HG03135 (cell line): ENCODE measurements around the gene KCNK3.

Experiments
- ATAC-seq: cut with Tn5 transposase; IDR thresholded peaks from one replicate; pipeline ENCODE4 v1.9.1; 2021; ENCODE audit warnings: mild to moderate bottlenecking, moderate library complexity; ENCODE audit not compliant: unreplicated experiment

KCNK3 gene

GRCh38 chr2:26685989-26686839 lies 6.3 kb upstream of the KCNK3 start:
- ATAC-seq, result no peak

DNA sequence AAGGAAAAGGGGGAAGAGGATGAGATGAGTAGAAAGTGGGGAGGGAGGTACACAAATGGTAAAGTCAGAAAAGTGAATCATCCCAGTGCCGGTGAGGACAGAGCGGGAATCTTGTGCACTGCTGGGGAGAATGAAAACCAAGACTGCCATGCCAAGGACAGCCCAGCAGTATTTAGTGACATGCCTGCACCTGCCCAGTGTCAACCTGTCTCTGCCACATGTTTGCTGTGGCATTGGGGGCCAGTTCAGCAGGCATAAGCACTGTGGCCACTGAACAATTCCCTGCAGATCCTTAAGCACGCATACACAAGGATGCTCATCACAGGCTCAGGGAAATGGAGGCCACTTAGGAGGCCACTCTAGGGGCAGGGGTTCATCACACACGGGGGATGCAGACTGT lies 5.2 kb upstream of the KCNK3 start:
- no peak for ATAC-seq

DNA sequence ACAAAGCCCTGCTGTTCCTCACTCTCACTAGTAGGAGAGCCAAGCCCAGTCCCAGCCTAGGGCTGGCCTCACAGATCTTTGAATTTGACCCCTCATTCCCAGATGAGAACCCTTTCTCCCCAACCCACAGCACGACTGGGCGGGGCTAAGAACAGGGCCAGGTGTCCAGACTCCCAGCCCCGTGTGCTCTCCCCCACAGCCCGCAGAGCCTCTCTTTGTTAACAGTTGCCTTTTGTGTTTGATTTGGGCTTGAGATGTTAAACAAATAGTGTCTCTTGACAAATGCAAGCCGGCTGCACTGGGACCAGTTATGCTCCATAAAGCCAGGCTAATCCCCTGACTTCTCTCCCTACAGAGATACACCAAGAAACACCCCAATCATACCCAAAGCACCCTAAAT lies 4.7 kb upstream of the KCNK3 start:
- no peak for ATAC-seq

- ATAC-seq, result no peak
These were observed 1.4 kb upstream of the KCNK3 start for GRCh38 chr2:26691161-26691560.

- ATAC-seq, result no peak
These were observed 642 bp upstream of the KCNK3 start for GRCh38 chr2:26691881-26692278.

GRCh38 chr2:26692897-26693849 lies 651 bp downstream of the KCNK3 start:
- ATAC-seq, result no peak

DNA sequence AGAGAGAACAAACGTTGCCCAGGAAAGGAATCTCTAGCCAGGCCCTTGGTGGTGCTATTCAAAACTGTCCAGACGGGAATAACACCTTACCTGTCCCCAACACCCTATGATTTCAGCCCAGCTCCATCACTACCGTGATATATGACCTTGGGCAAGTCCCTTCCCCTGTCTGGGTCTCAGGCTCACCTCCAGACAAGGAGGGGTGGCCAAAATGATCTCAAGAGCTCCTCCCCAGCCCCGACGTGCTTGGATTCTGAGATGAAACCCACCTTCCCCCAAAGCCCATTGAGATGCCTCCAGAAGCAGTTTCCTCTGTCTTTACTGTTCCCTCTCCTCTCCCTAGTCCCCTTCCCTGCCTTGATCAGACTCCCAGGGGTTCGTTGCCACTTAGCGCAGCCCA lies 1.5 kb downstream of the KCNK3 start:
- ATAC-seq, result no peak

- no peak for ATAC-seq
These were observed 3.9 kb downstream of the KCNK3 start for GRCh38 chr2:26696351-26696816.

DNA sequence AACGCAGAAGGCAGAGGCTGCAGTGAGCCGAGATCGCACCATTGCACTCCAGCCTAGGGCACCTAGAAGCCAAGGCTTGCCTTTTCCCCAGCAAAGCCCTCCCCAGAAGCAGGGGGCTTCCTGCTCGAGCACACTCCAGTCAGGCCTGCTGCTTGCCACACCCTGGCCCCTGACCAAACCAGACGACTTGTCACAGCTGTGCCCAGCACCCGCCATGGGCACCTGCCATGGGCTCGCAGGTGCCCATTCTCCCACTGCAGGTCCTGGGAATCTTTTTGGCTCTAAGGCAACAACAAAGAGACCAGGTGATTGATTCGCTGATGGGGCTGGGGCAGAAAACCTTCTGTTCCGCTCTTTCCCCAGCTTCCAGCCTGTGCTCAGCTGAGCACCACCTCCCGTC lies 4.9 kb downstream of the KCNK3 start:
- ATAC-seq, result no peak

GRCh38 chr2:26699295-26699694 lies 6.8 kb downstream of the KCNK3 start:
- ATAC-seq, result no peak

GRCh38 chr2:26700078-26700477 lies 7.6 kb downstream of the KCNK3 start:
- ATAC-seq, result no peak

- ATAC-seq, result no peak
These were observed 9.1 kb downstream of the KCNK3 start for GRCh38 chr2:26701596-26701995.

GRCh38 chr2:26702025-26702424 lies 9.5 kb downstream of the KCNK3 start:
- ATAC-seq, result no peak

DNA sequence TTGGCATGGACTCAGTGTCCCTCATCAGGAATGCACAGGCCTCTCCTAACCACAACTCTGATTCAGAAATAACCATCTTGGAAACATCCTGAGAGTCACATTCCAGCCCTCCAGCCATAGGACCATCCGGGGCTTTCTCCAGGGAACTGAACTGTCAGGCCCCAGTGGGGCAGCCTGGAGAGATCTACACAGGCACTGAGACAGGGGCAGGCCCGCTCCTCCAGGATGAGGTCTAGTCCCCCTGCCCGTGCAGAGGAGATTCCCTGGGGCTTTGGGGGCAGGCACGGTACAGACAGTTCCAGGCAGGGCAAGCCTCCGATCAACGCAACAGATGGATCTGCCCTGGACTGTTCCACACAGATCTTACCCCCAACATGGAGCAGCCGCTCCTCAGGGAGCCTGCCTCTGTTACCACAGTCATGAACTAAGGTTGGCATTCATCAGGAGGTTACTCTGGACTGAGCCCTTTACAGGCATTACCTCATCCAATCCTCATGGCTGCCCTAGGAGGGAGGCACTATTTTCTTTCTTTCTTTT lies 12.0 kb downstream of the KCNK3 start:
- ATAC-seq, result no peak

GRCh38 chr2:26705126-26705525 lies 12.6 kb downstream of the KCNK3 start:
- ATAC-seq, result no peak

DNA sequence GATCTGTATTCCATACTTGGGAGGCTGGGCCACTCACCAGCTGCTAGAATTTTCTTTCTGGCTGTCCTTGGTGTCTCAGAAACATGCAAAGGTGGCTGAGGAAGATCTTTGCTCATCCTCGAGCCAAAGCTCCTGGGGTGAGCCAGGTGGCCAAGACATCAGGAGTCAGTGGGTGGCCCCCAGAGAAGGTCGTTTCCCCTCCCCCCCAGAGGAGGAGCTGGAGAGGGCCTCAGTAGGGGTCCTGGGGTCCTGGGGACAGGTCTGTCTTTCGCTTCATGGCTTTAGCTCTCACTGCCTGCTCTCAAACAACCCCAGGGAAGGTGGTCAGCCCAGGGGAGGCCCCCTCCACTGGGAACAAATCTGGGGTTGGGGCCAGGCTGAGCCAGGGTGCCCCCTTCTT lies 13.6 kb downstream of the KCNK3 start:
- no peak for ATAC-seq

GRCh38 chr2:26706616-26707473 lies 14.3 kb downstream of the KCNK3 start:
- ATAC-seq, result no peak

DNA sequence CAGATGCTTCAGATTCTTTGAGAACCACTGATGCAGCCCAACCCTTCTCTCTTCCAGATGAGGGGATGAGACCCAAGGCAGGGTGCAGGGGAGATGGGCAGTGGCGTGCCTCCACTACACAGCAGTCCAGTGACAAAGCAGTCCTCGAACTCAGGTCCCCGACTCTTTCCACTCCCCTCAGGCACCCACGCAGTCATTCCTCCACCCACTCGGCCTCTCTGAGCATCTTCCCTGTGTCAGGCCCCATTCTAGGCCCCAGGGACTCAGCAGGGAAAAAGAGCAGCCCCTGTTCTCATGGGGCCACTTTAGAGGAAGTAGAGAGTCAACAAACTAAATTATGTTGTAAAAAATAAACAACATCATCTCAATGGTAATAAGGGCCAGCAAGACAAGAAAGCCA lies 15.2 kb downstream of the KCNK3 start:
- no peak for ATAC-seq

- no peak for ATAC-seq
These were observed 15.9 kb downstream of the KCNK3 start for GRCh38 chr2:26708457-26708856.

DNA sequence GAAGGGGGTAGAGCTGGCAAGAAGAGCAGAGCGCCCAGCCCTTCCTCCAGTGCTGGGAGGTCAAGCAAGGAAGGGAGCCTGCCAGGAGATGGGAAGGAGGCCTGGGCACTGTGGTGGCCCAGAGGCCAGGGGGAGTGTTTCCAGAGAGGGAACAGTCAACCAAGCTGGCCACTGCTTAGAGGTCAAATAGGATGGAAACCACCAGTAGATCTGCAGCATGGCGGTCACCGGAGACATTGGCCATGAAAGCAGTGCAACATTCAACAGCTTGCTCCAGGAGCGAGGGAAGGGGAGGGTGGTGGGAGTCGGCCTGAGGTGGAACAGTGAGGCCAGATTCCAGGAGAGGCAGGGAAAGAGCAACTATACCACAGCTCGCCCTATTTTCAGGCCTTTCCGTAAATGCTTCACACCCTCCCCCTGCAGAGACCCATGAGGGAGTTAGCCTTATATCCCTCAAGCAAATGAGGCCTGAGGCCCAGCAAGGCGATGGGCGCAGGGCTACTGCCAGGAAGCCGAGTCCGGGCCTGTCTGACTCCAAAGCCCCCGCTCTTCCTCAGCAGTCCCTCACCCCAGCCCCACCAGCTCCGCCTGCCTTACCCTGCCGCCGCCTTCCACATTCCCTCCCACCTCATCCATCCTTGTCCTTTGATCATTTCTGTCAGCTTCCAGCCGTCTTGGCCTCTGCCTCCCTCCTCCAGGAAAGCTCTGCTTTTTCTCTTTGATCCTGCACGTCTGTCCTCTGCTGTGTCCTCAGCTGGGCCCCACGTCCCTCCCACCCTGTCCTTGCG lies 17.0 kb downstream of the KCNK3 start:
- no peak for ATAC-seq
